ENCODE measurements around the gene DKK2. TPM values are rescaled to one million over a fixed set of nuclear protein-coding genes. Genes with fewer than 3 reads are reported as not detected.

The DKK2 gene
- total RNA-seq, 6 experiments from 2014 or later, result 0.15 to 0.50 (median 0.20) TPM

DNA sequence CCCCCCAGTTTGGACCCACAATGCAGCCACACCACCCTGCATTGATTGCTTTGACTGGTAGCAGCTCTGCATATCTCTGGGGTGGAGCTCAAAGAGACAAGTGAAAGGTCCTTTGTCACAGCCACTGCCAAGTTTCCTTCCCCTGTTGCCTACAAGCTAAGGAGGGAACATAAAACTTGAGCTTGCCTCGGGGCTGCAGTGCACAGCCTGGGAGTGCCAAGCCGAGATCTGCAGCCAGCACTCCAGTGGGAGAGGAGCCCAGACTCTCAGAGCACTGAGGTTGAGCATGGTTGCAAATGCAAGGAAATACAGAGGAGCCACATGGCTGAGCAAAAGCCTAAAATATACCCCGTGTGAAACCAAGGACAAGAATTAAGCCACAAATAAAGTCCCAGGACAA, 142.2 kb downstream of the DKK2 start:
- DNase-seq, result no peak
- TF ChIP-seq, protein P1, sequence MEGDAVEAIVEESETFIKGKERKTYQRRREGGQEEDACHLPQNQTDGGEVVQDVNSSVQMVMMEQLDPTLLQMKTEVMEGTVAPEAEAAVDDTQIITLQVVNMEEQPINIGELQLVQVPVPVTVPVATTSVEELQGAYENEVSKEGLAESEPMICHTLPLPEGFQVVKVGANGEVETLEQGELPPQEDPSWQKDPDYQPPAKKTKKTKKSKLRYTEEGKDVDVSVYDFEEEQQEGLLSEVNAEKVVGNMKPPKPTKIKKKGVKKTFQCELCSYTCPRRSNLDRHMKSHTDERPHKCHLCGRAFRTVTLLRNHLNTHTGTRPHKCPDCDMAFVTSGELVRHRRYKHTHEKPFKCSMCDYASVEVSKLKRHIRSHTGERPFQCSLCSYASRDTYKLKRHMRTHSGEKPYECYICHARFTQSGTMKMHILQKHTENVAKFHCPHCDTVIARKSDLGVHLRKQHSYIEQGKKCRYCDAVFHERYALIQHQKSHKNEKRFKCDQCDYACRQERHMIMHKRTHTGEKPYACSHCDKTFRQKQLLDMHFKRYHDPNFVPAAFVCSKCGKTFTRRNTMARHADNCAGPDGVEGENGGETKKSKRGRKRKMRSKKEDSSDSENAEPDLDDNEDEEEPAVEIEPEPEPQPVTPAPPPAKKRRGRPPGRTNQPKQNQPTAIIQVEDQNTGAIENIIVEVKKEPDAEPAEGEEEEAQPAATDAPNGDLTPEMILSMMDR (IDR thresholded peaks at IDR 0.05), result no peak
- H3K9me3 Mint-ChIP-seq, result peaks cover 7% of the 10 kb centered on the region; the same call in 1 of the 2 replicates
- no peaks in the 10 kb centered on the region; the same call in 1 of the 2 replicates for H3K4me1 Mint-ChIP-seq (ENCODE audit: low read depth)
- H3K27me3 Mint-ChIP-seq (ENCODE audit: insufficient read depth), result peaks cover 11% of the 10 kb centered on the region
- no peak overlapping the region for H3K27ac Mint-ChIP-seq
- no peak overlapping the region for H3K4me3 Mint-ChIP-seq
- no peaks in the 10 kb centered on the region for H3K36me3 Mint-ChIP-seq (ENCODE audit: low read depth)

DNA sequence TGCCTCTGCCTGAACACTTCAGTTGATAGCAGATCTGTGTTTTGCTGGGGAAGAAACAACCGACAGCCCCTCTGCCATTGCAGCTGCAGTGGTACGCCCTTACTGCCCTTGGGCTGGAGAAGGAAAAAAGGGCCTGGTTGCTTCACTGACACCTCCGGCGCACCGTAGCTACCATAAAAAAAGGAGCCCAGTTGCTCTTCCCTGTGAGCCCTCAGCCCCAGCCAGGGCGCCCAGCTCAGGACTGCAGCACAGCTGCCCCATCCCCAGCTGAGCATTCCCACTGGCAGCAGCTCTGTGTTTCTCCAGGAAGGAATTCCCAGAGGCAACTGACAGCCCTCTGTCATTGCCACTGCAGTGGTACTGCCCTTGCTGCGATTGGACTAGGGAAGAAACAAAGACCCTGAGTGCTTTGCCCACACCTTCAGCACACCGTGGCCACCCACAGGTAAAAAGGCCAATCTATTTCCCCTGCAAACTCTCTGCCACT, 142.7 kb downstream of the DKK2 start:
- no peak for DNase-seq
- no peaks in the 10 kb centered on the region for H3K36me3 Mint-ChIP-seq (ENCODE audit: low read depth)
- TF ChIP-seq, protein P1 (IDR thresholded peaks at IDR 0.05), result no peak
- peaks cover 11% of the 10 kb centered on the region for H3K27me3 Mint-ChIP-seq (ENCODE audit: insufficient read depth)
- no peak overlapping the region for H3K4me3 Mint-ChIP-seq
- H3K9me3 Mint-ChIP-seq, result peaks cover 7% of the 10 kb centered on the region; the same call in 1 of the 2 replicates
- no peak overlapping the region for H3K27ac Mint-ChIP-seq
- H3K4me1 Mint-ChIP-seq (ENCODE audit: low read depth), result no peaks in the 10 kb centered on the region; the same call in 1 of the 2 replicates

DNA sequence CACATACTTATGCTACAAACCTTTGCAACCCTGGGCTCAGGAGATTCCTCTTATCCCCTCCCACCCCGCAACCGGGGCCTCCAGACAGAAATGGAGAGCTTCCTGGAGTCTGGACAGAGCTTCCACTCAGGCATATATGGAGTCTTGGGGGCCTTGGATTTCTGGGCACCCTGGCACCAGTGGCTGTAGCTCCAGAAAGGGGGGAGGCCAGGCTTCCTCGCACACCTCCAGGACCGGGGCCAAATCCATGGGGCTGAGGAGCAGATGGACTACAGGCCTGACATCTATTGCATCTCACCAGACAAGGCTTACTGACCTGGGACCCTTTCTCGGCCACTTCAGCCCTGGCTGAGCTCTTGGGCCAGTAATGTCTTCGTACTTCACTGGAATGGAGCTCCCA, 143.3 kb downstream of the DKK2 start:
- Mint-ChIP-seq H3K27me3 (ENCODE audit: insufficient read depth) (peaks cover 11% of the 10 kb centered on the region), H3K27ac (no peak overlapping the region), H3K4me3 (no peak overlapping the region), H3K4me1 (ENCODE audit: low read depth) (no peaks in the 10 kb centered on the region), H3K36me3 (ENCODE audit: low read depth) (no peaks in the 10 kb centered on the region), H3K9me3 (peaks cover 7% of the 10 kb centered on the region; the same call in 1 of the 2 replicates)
- no peak for DNase-seq
- TF ChIP-seq, protein P1 (IDR thresholded peaks at IDR 0.05), result no peak

DNA sequence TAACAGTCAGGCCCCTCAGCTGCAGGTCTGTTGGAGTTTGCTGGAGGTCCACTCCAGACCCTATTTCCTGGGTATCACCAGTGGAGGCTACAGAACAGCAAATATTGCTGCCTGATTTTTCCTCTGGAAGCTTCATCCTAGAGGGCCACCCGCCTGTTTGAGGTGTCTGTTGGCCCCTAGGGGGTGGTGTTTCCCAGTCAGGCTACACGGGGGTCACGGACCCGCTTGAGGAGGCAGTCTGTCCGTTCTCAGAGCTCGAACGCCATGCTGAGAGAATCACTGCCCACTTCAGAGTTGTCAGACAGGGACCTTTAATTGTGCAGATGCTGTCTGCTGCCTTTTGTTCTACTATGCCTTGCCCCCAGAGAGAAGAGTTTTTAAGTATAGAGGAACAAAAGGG, 160.8 kb downstream of the DKK2 start:
- no peaks in the 10 kb centered on the region; the same call in 1 of the 2 replicates for H3K27me3 Mint-ChIP-seq (ENCODE audit: insufficient read depth)
- no peaks in the 10 kb centered on the region; the same call in 1 of the 2 replicates for H3K9me3 Mint-ChIP-seq
- H3K4me1 Mint-ChIP-seq (ENCODE audit: low read depth), result no peaks in the 10 kb centered on the region
- TF ChIP-seq, protein P1 (IDR thresholded peaks at IDR 0.05), result peak; percentile 22
- no peak overlapping the region for H3K4me3 Mint-ChIP-seq
- no peak for DNase-seq
- no peak overlapping the region for H3K27ac Mint-ChIP-seq
- H3K36me3 Mint-ChIP-seq (ENCODE audit: low read depth), result no peaks in the 10 kb centered on the region

Data from HFFc6 (cell line).